Endometrium (tissue), 2 donors: ENCODE results near the gene UPF2.
A peak's percentile ranks its signal among the peaks of the same experiment; 100 is the strongest.
"Not testable (repeated sequence)": the region's sequence is repeated elsewhere in the genome, so short reads cannot be mapped to it uniquely, and the experiment has no call there.

Experiments
- FAIRE-seq: peaks from 2 replicates; lab custom pipeline; 2012; peaks lifted over from hg19 to GRCh38; lab: Jason Lieb, UNC
- donor health status: control.
- donor health status: control.

The UPF2 gene

GRCh38 chr10:12036073-12036655 is 6.4 kb downstream of the UPF2 start:
- FAIRE-seq: no peak

GRCh38 chr10:12031404-12031803 is 11.2 kb downstream of the UPF2 start:
- FAIRE-seq: no peak

- no peak for FAIRE-seq
These were observed 15.1 kb downstream of the UPF2 start for GRCh38 chr10:12027539-12027938.

- FAIRE-seq: no peak
These were observed 17.0 kb downstream of the UPF2 start for GRCh38 chr10:12025591-12025990.

- FAIRE-seq: no peak
These were observed 19.9 kb downstream of the UPF2 start for GRCh38 chr10:12022580-12023257.

- no peak for FAIRE-seq
These were observed 22.0 kb downstream of the UPF2 start for GRCh38 chr10:12020574-12020973.

GRCh38 chr10:12019283-12019971 is 23.2 kb downstream of the UPF2 start:
- FAIRE-seq: no peak

GRCh38 chr10:12018438-12019282 is 23.9 kb downstream of the UPF2 start:
- peak; percentile 90 for FAIRE-seq

GRCh38 chr10:12013926-12014325 is 28.7 kb downstream of the UPF2 start:
- FAIRE-seq: no peak

- FAIRE-seq: not testable (repeated sequence)
These were observed 29.2 kb downstream of the UPF2 start for GRCh38 chr10:12013391-12013790.

GRCh38 chr10:12010353-12010752 is 32.3 kb downstream of the UPF2 start:
- FAIRE-seq: no peak

- not testable (repeated sequence) for FAIRE-seq
These were observed 33.8 kb downstream of the UPF2 start for GRCh38 chr10:12008842-12009241.

GRCh38 chr10:12006671-12007070 is 35.9 kb downstream of the UPF2 start:
- no peak for FAIRE-seq

GRCh38 chr10:11993834-11994468 is 48.7 kb downstream of the UPF2 start:
- FAIRE-seq: no peak

- FAIRE-seq: no peak
These were observed 53.7 kb downstream of the UPF2 start for GRCh38 chr10:11988924-11989323.

- peak; percentile 57 for FAIRE-seq
These were observed 55.9 kb downstream of the UPF2 start for GRCh38 chr10:11986593-11987216.

- FAIRE-seq: no peak
These were observed 60.4 kb downstream of the UPF2 start for GRCh38 chr10:11982253-11982652.

GRCh38 chr10:11975795-11976194 is 66.8 kb downstream of the UPF2 start:
- no peak for FAIRE-seq

GRCh38 chr10:11972523-11972922 is 70.1 kb downstream of the UPF2 start:
- not testable (repeated sequence) for FAIRE-seq

GRCh38 chr10:11962176-11962575 is 80.4 kb downstream of the UPF2 start:
- no peak for FAIRE-seq

GRCh38 chr10:11961771-11962170 is 80.8 kb downstream of the UPF2 start:
- no peak for FAIRE-seq

GRCh38 chr10:11959966-11960365 is 82.6 kb downstream of the UPF2 start:
- no peak for FAIRE-seq
